ENCODE results near the gene CCNY. TPM values are rescaled to one million over a fixed set of nuclear protein-coding genes. Genes with fewer than 3 reads are reported as not detected.

Gene CCNY
- total RNA-seq, 1 donor from 2014 or later = 85.9 TPM

DNA sequence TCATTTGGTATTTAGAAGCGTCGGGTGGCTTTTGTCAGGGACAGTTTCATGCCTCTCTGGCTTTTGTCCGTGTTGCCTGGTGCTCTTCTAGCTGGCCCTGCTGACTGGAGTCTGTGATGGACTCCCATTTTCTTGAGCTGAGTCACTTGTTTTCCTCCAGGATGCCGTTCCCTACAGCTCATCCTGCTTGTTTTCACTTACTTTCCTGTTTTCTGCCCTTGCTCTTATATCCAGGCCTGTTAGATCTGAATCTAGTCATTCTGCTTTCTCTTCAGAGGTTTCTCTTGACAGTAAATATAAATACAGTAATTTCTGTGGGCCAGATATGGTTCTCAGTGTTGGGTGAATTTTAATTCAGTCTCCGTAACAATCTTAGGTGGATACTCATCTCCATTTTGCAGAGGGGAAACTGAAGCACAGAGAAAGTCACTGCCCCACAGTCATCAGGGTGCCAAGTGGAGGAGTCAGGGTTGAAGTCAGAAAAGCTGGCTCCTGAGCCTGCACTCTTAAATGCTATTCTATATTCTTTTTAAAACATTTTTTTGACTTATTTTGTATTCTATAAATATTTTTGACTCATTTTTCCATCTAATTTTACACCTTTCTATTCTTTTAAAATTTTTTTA is 85.4 kb downstream of the CCNY start:
- peaks cover 5% of the 10 kb centered on the region for H3K36me3 Mint-ChIP-seq (ENCODE audit: low read depth, unreplicated experiment)
- peaks cover 91% of the 10 kb centered on the region for H3K79me2 ChIP-seq (ENCODE audit: insufficient read depth, low read length)
- H3K4me1 Mint-ChIP-seq (ENCODE audit: low read depth, unreplicated experiment) = peaks cover 84% of the 10 kb centered on the region
- H3K4me3 Mint-ChIP-seq (ENCODE audit: unreplicated experiment) = peak overlapping the region; percentile 34
- H3K4me2 ChIP-seq (ENCODE audit: low read length) = peak overlapping the region; percentile 78
- peaks cover 71% of the 10 kb centered on the region for H3K4me1 ChIP-seq (ENCODE audit: insufficient read depth, low read length)
- no peaks in the 10 kb centered on the region for H3K36me3 ChIP-seq (ENCODE audit: insufficient read depth, low read length)
- H3K9me3 Mint-ChIP-seq (ENCODE audit: unreplicated experiment) = no peaks in the 10 kb centered on the region
- peak; percentile 96 for FAIRE-seq
- peaks cover 20% of the 10 kb centered on the region for H4K20me1 ChIP-seq (ENCODE audit: insufficient read depth, low read length)
- H2AFZ ChIP-seq (ENCODE audit: low read depth, low read length) = no peak overlapping the region
- no peak for TF ChIP-seq EZH2 (IDR thresholded peaks at IDR 0.05; ENCODE audit: insufficient read depth, low read length)
- TF ChIP-seq, protein P1, sequence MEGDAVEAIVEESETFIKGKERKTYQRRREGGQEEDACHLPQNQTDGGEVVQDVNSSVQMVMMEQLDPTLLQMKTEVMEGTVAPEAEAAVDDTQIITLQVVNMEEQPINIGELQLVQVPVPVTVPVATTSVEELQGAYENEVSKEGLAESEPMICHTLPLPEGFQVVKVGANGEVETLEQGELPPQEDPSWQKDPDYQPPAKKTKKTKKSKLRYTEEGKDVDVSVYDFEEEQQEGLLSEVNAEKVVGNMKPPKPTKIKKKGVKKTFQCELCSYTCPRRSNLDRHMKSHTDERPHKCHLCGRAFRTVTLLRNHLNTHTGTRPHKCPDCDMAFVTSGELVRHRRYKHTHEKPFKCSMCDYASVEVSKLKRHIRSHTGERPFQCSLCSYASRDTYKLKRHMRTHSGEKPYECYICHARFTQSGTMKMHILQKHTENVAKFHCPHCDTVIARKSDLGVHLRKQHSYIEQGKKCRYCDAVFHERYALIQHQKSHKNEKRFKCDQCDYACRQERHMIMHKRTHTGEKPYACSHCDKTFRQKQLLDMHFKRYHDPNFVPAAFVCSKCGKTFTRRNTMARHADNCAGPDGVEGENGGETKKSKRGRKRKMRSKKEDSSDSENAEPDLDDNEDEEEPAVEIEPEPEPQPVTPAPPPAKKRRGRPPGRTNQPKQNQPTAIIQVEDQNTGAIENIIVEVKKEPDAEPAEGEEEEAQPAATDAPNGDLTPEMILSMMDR (IDR thresholded peaks at IDR 0.05; ENCODE audit: insufficient read depth, low read depth, low read length) = no peak
- H3K27me3 ChIP-seq (ENCODE audit: insufficient read depth, low read length) = no peaks in the 10 kb centered on the region
- no peak overlapping the region for H3K4me3 ChIP-seq (ENCODE audit: insufficient read depth, low read depth, low read length)
- H3K27ac Mint-ChIP-seq (ENCODE audit: unreplicated experiment) = peak overlapping the region; percentile 97
- H3K9me3 ChIP-seq (ENCODE audit: insufficient read depth, low read depth, low read length) = no peaks in the 10 kb centered on the region
- no peaks in the 10 kb centered on the region for H3K27me3 Mint-ChIP-seq (ENCODE audit: low read depth, unreplicated experiment)
- peak overlapping the region; percentile 94 for H3K27ac ChIP-seq (ENCODE audit: low read depth, low read length)
- H3K9ac ChIP-seq (ENCODE audit: low read length) = peak overlapping the region; percentile 79
- peak; percentile 91 for DNase-seq (ENCODE audit: low read depth)

DNA sequence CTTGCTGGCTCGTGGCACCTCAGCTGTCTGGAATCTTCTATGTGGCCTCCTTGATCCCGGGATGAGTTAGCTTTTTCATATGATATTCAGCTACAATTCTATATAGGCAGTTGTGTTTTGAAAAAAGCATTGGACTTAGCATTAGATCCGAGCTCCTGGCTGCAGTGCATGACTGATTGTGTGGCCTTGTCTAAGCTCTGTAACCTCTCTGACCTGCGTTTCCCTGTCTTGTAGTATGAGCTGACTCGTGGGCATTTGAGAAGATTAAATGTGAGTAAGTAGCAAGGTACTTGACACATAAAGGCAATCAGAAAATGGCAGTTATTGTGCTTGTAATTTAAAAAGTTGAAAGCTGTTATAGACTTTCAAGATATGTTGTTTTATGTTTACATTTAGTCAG is 85.9 kb downstream of the CCNY start:
- FAIRE-seq (no peak), DNase-seq (ENCODE audit: low read depth) (no peak)
- peak overlapping the region; percentile 75 for H3K27ac Mint-ChIP-seq (ENCODE audit: unreplicated experiment)
- no peaks in the 10 kb centered on the region for H3K9me3 ChIP-seq (ENCODE audit: insufficient read depth, low read depth, low read length)
- H3K4me1 Mint-ChIP-seq (ENCODE audit: low read depth, unreplicated experiment) = peaks cover 84% of the 10 kb centered on the region
- H3K27ac ChIP-seq (ENCODE audit: low read depth, low read length) = peak overlapping the region; percentile 94
- peak overlapping the region; percentile 27 for H3K4me3 Mint-ChIP-seq (ENCODE audit: unreplicated experiment)
- TF ChIP-seq EZH2 (IDR thresholded peaks at IDR 0.05; ENCODE audit: insufficient read depth, low read length) = no peak
- TF ChIP-seq, protein P1 (IDR thresholded peaks at IDR 0.05; ENCODE audit: insufficient read depth, low read depth, low read length) = no peak
- peaks cover 5% of the 10 kb centered on the region for H3K36me3 Mint-ChIP-seq (ENCODE audit: low read depth, unreplicated experiment)
- no peaks in the 10 kb centered on the region for H3K36me3 ChIP-seq (ENCODE audit: insufficient read depth, low read length)
- no peaks in the 10 kb centered on the region for H3K9me3 Mint-ChIP-seq (ENCODE audit: unreplicated experiment)
- H3K4me3 ChIP-seq (ENCODE audit: insufficient read depth, low read depth, low read length) = peak overlapping the region; percentile 13
- no peaks in the 10 kb centered on the region for H3K27me3 Mint-ChIP-seq (ENCODE audit: low read depth, unreplicated experiment)
- H4K20me1 ChIP-seq (ENCODE audit: insufficient read depth, low read length) = peaks cover 21% of the 10 kb centered on the region
- peaks cover 66% of the 10 kb centered on the region for H3K4me1 ChIP-seq (ENCODE audit: insufficient read depth, low read length)
- H3K9ac ChIP-seq (ENCODE audit: low read length) = peak overlapping the region; percentile 71
- peaks cover 91% of the 10 kb centered on the region for H3K79me2 ChIP-seq (ENCODE audit: insufficient read depth, low read length)
- H3K4me2 ChIP-seq (ENCODE audit: low read length) = peak overlapping the region; percentile 78
- H2AFZ ChIP-seq (ENCODE audit: low read depth, low read length) = no peak overlapping the region
- H3K27me3 ChIP-seq (ENCODE audit: insufficient read depth, low read length) = no peaks in the 10 kb centered on the region

Data from astrocyte (in vitro differentiated cells and primary cell).